ENCODE results near the gene KMT5B.

DNA sequence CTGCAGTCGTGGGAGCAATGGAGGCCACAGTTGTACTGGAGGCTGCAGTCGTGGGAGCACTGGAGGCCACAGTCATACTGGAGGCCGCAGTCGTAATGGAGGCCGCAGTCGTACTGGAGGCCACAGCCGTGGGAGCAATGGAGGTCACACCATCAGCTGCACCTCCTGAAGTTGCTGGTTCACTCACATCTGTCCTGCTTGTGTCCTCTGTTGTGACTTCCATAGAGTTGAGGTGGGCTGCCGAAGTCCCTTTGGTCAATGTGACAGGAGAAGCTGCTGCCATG lies 49.4 kb upstream of the KMT5B start:
- TF ChIP-seq PAX5 (IDR thresholded peaks at IDR 0.05; ENCODE audit: insufficient read depth, low read length, severe bottlenecking) (no peak), TAF1 (IDR thresholded peaks at IDR 0.05; ENCODE audit: low read depth, low read length) (no peak), POLR2A (IDR thresholded peaks at IDR 0.05; ENCODE audit: low read depth, low read length) (no peak), POLR2AphosphoS5 (IDR thresholded peaks at IDR 0.05; ENCODE audit: low read depth, low read length) (no peak), SPI1 (IDR thresholded peaks at IDR 0.05; ENCODE audit: low read depth, low read length) (no peak)
